Measurements from ENCODE around the gene SOX6.
"Not testable (repeated sequence)": the region's sequence is repeated elsewhere in the genome, so short reads cannot be mapped to it uniquely, and the experiment has no call there.

DNA sequence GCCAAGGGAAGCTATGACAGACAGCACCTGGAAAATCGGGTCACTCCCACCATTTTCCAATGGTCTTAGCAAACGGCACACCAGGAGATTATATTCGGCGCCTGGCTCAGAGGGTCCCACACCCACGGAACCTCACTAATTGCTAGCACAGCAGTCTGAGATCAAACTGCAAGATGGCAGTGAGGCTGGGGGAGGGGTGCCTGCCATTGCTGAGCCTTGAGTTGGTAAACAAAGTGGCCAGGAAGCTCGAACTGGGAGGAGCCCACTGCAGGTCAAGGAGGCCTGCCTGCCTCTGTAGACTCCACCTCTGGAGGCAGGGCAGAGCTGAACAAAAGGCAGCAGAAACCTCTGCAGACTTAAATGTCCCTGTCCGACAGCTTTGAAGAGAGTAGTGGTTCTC is 214.7 kb downstream of the SOX6 start:
- TF ChIP-seq, protein P1, sequence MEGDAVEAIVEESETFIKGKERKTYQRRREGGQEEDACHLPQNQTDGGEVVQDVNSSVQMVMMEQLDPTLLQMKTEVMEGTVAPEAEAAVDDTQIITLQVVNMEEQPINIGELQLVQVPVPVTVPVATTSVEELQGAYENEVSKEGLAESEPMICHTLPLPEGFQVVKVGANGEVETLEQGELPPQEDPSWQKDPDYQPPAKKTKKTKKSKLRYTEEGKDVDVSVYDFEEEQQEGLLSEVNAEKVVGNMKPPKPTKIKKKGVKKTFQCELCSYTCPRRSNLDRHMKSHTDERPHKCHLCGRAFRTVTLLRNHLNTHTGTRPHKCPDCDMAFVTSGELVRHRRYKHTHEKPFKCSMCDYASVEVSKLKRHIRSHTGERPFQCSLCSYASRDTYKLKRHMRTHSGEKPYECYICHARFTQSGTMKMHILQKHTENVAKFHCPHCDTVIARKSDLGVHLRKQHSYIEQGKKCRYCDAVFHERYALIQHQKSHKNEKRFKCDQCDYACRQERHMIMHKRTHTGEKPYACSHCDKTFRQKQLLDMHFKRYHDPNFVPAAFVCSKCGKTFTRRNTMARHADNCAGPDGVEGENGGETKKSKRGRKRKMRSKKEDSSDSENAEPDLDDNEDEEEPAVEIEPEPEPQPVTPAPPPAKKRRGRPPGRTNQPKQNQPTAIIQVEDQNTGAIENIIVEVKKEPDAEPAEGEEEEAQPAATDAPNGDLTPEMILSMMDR (IDR thresholded peaks at IDR 0.05) = not testable (repeated sequence)
- TF ChIP-seq EP300 (IDR thresholded peaks at IDR 0.05); POLR2A (IDR thresholded peaks at IDR 0.05; ENCODE audit: low read depth): not testable (repeated sequence)

Measured in esophagus muscularis mucosa (tissue), 4 donors.